Measurements from ENCODE around the gene MYCT1. TPM values are rescaled to one million over a fixed set of nuclear protein-coding genes. Genes with fewer than 3 reads are reported as not detected.

Gene MYCT1
- total RNA-seq, result not detected

GRCh38 chr6:152697634-152698033 is at the start of gene MYCT1:
MYCT1 (plus strand) TSS chr6:152697897; CDS start chr6:152697903, 6 bp downstream.

GRCh38 chr6:152750694-152751093 is 53.0 kb downstream of the MYCT1 start, which contains the start of gene VIP:
VIP (plus strand) TSS chr6:152750797; CDS start chr6:152752178, 1,381 bp downstream.

Other genes with a start within 250 kb of the MYCT1 start
- 10 to 100 TPM; 28.0 to 48.2 TPM for gene SYNE1, start 60.5 kb upstream of the MYCT1 start, total RNA-seq
- not detected for gene VIP, start 52.9 kb downstream of the MYCT1 start, total RNA-seq